ENCODE measurements around the gene GLB1L.

DNA sequence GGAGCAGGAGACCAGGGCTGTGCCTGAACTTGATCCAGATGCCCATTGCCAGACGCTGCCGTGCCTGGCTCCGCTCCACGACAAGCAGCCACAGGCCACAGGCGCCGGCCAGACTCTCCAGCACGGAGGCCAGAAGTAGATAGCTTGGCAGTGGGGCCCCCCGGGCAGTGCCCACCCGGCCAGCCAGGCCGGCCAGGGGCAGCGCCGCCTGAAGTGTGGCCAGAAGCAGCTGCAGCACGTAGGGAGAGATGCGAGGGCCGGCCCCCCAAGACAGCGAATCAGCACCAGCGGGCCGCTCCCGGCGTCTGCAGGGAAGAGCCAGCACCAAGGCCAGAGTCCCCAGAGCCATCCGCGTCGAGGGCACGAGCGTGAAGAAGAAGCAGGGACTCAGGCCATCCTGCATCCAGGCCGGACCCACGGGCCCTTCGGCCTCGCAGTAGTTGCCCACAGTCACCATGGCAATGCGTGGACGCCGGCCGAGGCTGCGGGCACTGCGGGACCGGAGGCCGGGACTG is 27.0 kb downstream of the GLB1L start:
- no peak for TF ChIP-seq POLR2A (IDR thresholded peaks at IDR 0.05)
- TF ChIP-seq, protein P1, sequence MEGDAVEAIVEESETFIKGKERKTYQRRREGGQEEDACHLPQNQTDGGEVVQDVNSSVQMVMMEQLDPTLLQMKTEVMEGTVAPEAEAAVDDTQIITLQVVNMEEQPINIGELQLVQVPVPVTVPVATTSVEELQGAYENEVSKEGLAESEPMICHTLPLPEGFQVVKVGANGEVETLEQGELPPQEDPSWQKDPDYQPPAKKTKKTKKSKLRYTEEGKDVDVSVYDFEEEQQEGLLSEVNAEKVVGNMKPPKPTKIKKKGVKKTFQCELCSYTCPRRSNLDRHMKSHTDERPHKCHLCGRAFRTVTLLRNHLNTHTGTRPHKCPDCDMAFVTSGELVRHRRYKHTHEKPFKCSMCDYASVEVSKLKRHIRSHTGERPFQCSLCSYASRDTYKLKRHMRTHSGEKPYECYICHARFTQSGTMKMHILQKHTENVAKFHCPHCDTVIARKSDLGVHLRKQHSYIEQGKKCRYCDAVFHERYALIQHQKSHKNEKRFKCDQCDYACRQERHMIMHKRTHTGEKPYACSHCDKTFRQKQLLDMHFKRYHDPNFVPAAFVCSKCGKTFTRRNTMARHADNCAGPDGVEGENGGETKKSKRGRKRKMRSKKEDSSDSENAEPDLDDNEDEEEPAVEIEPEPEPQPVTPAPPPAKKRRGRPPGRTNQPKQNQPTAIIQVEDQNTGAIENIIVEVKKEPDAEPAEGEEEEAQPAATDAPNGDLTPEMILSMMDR (IDR thresholded peaks at IDR 0.05) = no peak

Measured in lower leg skin (tissue), 3 donors.